Liver (tissue), 9 donors: ENCODE data around the gene HIVEP3. TPM values are rescaled to one million over a fixed set of nuclear protein-coding genes. Genes with fewer than 3 reads are reported as not detected.

Experiments used
- DNase-seq: peaks from one replicate; pipeline ENCODE4 v3.0.0-alpha.2; 2017; ENCODE audit warnings: low spot score
- H3K27ac ChIP-seq, 2 donors: one replicate each; pipeline ENCODE4 v1.7.0; 2013; ENCODE audit warnings: inconsistent platforms in 2 of 2, low read length in 2 of 2, control low read depth in 1 of 2, low read depth in 1 of 2, mild to moderate bottlenecking in 1 of 2
- H3K27me3 ChIP-seq, 4 donors: one replicate each; pipeline versions ENCODE4 v1.6.1 to v1.7.0; 2013; ENCODE audit warnings: low read length in 3 of 4, inconsistent platforms in 1 of 4, mild to moderate bottlenecking in 1 of 4, moderate library complexity in 1 of 4; ENCODE audit not compliant: control insufficient read depth in 4 of 4, insufficient read depth in 4 of 4
- H3K36me3 ChIP-seq, 4 donors: one replicate each; pipeline versions ENCODE4 v1.6.1 to v1.7.0; 2013; ENCODE audit warnings: low read length in 3 of 4, mild to moderate bottlenecking in 3 of 4, low read depth in 1 of 4, moderate library complexity in 1 of 4; ENCODE audit not compliant: control insufficient read depth in 4 of 4, insufficient read depth in 3 of 4
- H3K4me1 ChIP-seq, 4 donors: one replicate each; pipeline versions ENCODE4 v1.6.1 to v1.7.0; 2013; ENCODE audit warnings: low read length in 3 of 4, mild to moderate bottlenecking in 3 of 4, moderate library complexity in 1 of 4; ENCODE audit not compliant: control insufficient read depth in 4 of 4, insufficient read depth in 4 of 4
- H3K4me3 ChIP-seq, 3 donors: one replicate each; pipeline versions ENCODE4 v1.6.1 to v1.7.0; 2013; ENCODE audit warnings: low read length in 3 of 3, control low read depth in 1 of 3, low read depth in 1 of 3, mild to moderate bottlenecking in 1 of 3
- H3K9ac ChIP-seq, 2 donors: one replicate each; pipeline ENCODE4 v1.7.0; 2013; ENCODE audit warnings: low read length in 2 of 2, mild to moderate bottlenecking in 2 of 2, moderate library complexity in 2 of 2, control low read depth in 1 of 2, low read depth in 1 of 2
- H3K9me3 ChIP-seq, 4 donors: one replicate each; pipeline versions ENCODE4 v1.6.1 to v1.7.0; 2013; ENCODE audit warnings: low read length in 3 of 4; ENCODE audit not compliant: control insufficient read depth in 4 of 4
- EGR1 ChIP-seq, 2 donors: IDR thresholded peaks; 2 replicates each; pipeline ENCODE4 v1.6.1; 2016 to 2018; ENCODE audit warnings: antibody characterized with exemption in 2 of 2, low read depth in 2 of 2
- HNF4A ChIP-seq, 2 donors: conservative IDR thresholded peaks; 2 replicates each; pipeline ENCODE4 v1.6.1; 2016; ENCODE audit warnings: antibody characterized with exemption in 2 of 2, mild to moderate bottlenecking in 2 of 2
- HNF4G ChIP-seq: IDR thresholded peaks from 2 replicates; pipeline ENCODE4 v1.6.1; 2016; ENCODE audit warnings: antibody characterized with exemption
- MAX ChIP-seq: IDR thresholded peaks from 2 replicates; pipeline ENCODE4 v1.6.1; 2016; ENCODE audit warnings: antibody characterized with exemption
- RAD21 ChIP-seq, 2 donors: IDR thresholded peaks; 2 replicates each; pipeline ENCODE4 v1.6.1; 2016; ENCODE audit warnings: antibody characterized with exemption in 2 of 2, mild to moderate bottlenecking in 2 of 2
- REST ChIP-seq: IDR thresholded peaks from 2 replicates; pipeline ENCODE4 v1.6.1; 2016; ENCODE audit warnings: antibody characterized with exemption, mild to moderate bottlenecking
- RXRA ChIP-seq, 2 donors: IDR thresholded peaks; 2 replicates each; pipeline ENCODE4 v1.6.1; 2017 to 2018; ENCODE audit warnings: antibody characterized with exemption in 2 of 2, mild to moderate bottlenecking in 1 of 2
- SP1 ChIP-seq: IDR thresholded peaks from 2 replicates; pipeline ENCODE4 v1.6.1; 2018; ENCODE audit warnings: antibody characterized with exemption, mild to moderate bottlenecking
- TAF1 ChIP-seq: conservative IDR thresholded peaks from 2 replicates; pipeline ENCODE4 v1.6.1; 2016; ENCODE audit warnings: antibody characterized with exemption, mild to moderate bottlenecking
- YY1 ChIP-seq: IDR thresholded peaks from 2 replicates; pipeline ENCODE4 v1.6.1; 2016; ENCODE audit warnings: antibody characterized with exemption, mild to moderate bottlenecking
- ZBTB33 ChIP-seq: IDR thresholded peaks from 2 replicates; pipeline ENCODE4 v1.6.1; 2016; ENCODE audit warnings: antibody characterized with exemption
- WGBS: extraction: QIAGEN DNeasy Blood & Tissue Kit; methylation state at CpG from one replicate; pipeline ENCODE4 v1.1.7; 2013; 5-methylcytosine and 5-hydroxymethylcytosine counted together
- polyA plus RNA-seq, 2 donors: library from polyadenylated mRNA; stranded (reverse) in 1 of 2; unstranded in 1 of 2; fragments of 200-250 nt in 1 of 2; fragments of >200 nt in 1 of 2; fragmentation: Nextera tagmentation in 1 of 2; extraction: Ambion mirVana in 1 of 2; gene quantifications; one replicate each; pipeline versions ENCODE4 v1.2.1 to v1.2.3, GENCODE V29; 2013 to 2015
- total RNA-seq, 2 donors: library from RNA; depleted of rRNA; stranded (reverse); fragments of >200 nt; gene quantifications; one replicate each; pipeline ENCODE4 v1.2.3, GENCODE V29; 2014
- TF ChIP-seq, protein P1 (sequence below): IDR thresholded peaks from 2 replicates; pipeline ENCODE4 v1.6.1; 2016; ENCODE audit warnings: antibody characterized with exemption
- donor health status: healthy.
- donor health status: healthy.
- donor health status: healthy.
- donor health status: healthy.
- donor health status: healthy.

HIVEP3 gene
- total and polyA plus RNA-seq, 4 donors: 0.93 to 1.6 (median 1.4) TPM

DNA sequence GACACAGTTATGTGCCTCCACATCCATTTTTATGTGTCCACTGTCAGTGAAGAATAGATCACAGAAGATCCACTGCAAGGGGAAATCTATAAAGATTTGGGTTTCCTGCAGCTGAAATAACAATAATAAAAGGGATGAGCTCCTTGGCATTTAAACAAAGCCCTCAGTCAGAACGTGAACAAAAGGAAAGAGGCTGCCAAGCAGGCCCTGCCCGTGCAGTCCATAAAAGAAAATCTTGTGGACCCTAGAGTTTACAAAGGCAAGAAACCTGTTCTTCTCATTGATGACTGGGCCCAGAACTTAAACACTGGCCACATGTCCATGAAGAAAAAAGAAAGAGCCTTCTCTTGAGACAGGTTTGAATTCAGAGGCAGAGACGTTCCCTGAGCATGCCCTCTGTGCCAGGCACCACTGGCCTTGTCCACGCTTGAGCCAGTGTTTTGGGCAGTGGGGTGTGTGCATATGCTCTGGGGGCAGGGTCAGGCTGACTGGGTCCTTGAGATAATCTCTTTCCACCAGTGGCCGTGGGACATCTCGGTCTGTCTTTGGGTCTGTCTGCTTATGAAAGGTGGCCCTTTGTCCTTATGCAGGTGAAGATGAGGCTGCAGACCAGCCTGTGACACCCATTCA lies 142.7 kb downstream of the HIVEP3 start:
- H3K4me3 ChIP-seq: no peak overlapping the region
- H3K9me3 ChIP-seq: no peaks in the 10 kb centered on the region
- WGBS: 87% methylated on average over 6 of the region's 6 CpGs
- TF ChIP-seq YY1: no peak
- TF ChIP-seq SP1: no peak
- no peak for TF ChIP-seq REST
- no peak for TF ChIP-seq TAF1
- TF ChIP-seq HNF4A (conservative IDR thresholded peaks at IDR 0.05): no peak
- no peak for TF ChIP-seq RXRA (IDR thresholded peaks at IDR 0.05)
- TF ChIP-seq RAD21 (IDR thresholded peaks at IDR 0.05): no peak
- TF ChIP-seq HNF4G: no peak
- peaks cover 0 to 13% (median 6%) of the 10 kb centered on the region in 4 donors for H3K4me1 ChIP-seq
- H3K9ac ChIP-seq: no peak overlapping the region
- no peaks in the 10 kb centered on the region for H3K36me3 ChIP-seq
- no peak overlapping the region for H3K27ac ChIP-seq
- no peak for DNase-seq
- no peaks in the 10 kb centered on the region for H3K27me3 ChIP-seq

GRCh38 chr1:41774471-41774990 lies 144.2 kb downstream of the HIVEP3 start:
- no peak for TF ChIP-seq MAX
- no peak for TF ChIP-seq SP1
- TF ChIP-seq YY1: no peak
- TF ChIP-seq, protein P1, sequence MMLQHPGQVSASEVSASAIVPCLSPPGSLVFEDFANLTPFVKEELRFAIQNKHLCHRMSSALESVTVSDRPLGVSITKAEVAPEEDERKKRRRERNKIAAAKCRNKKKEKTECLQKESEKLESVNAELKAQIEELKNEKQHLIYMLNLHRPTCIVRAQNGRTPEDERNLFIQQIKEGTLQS: no peak
- no peak for TF ChIP-seq ZBTB33
- TF ChIP-seq EGR1 (IDR thresholded peaks at IDR 0.05; ENCODE audit: low read depth in 2 of 2): no peak
- DNase-seq: no peak
- H3K4me3 ChIP-seq: no peak overlapping the region
- no peaks in the 10 kb centered on the region for H3K9me3 ChIP-seq
- H3K36me3 ChIP-seq: no peaks in the 10 kb centered on the region
- H3K9ac ChIP-seq: no peak overlapping the region
- H3K27me3 ChIP-seq: no peaks in the 10 kb centered on the region
- H3K4me1 ChIP-seq: peaks cover 0 to 13% (median 6%) of the 10 kb centered on the region in 4 donors
- H3K27ac ChIP-seq: no peak overlapping the region
- WGBS: 90% methylated on average over 2 of the region's 2 CpGs
